HCEC 1CT (cell line): ENCODE results near the gene SLC22A14.
A peak's percentile ranks its signal among the peaks of the same experiment; 100 is the strongest.
"Not testable (repeated sequence)": the region's sequence is repeated elsewhere in the genome, so short reads cannot be mapped to it uniquely, and the experiment has no call there.

Experiments used
- DNase-seq: peaks from one replicate; pipeline ENCODE4 v3.0.0-alpha.2; 2017

Gene SLC22A14

GRCh38 chr3:38314764-38315487 is 32.8 kb downstream of the SLC22A14 start:
- DNase-seq: no peak

GRCh38 chr3:38315488-38316230 is 33.6 kb downstream of the SLC22A14 start:
- no peak for DNase-seq

GRCh38 chr3:38316356-38317191 is 34.5 kb downstream of the SLC22A14 start:
- no peak for DNase-seq

GRCh38 chr3:38317192-38317759 is 35.2 kb downstream of the SLC22A14 start:
- no peak for DNase-seq

- DNase-seq: no peak
These were observed 36.9 kb downstream of the SLC22A14 start for GRCh38 chr3:38318766-38319671.

- DNase-seq: not testable (repeated sequence)
These were observed 38.5 kb downstream of the SLC22A14 start for GRCh38 chr3:38320638-38321037.

- DNase-seq: no peak
These were observed 41.0 kb downstream of the SLC22A14 start for GRCh38 chr3:38323060-38323459.

- DNase-seq: no peak
These were observed 43.2 kb downstream of the SLC22A14 start for GRCh38 chr3:38325256-38325655.

- DNase-seq: peak; percentile 66
These were observed 45.4 kb downstream of the SLC22A14 start for GRCh38 chr3:38327335-38328009.

GRCh38 chr3:38331257-38332022 is 49.3 kb downstream of the SLC22A14 start:
- DNase-seq: no peak

GRCh38 chr3:38332201-38332600 is 50.1 kb downstream of the SLC22A14 start:
- no peak for DNase-seq

GRCh38 chr3:38334142-38335055 is 52.3 kb downstream of the SLC22A14 start:
- DNase-seq: peak; percentile 56

- DNase-seq: no peak
These were observed 53.2 kb downstream of the SLC22A14 start for GRCh38 chr3:38335263-38335662.

- DNase-seq: no peak
These were observed 55.6 kb downstream of the SLC22A14 start for GRCh38 chr3:38337703-38338102.

GRCh38 chr3:38343797-38344594 is 61.9 kb downstream of the SLC22A14 start:
- no peak for DNase-seq

GRCh38 chr3:38345879-38346586 is 63.9 kb downstream of the SLC22A14 start:
- DNase-seq: no peak

- peak; percentile 84 for DNase-seq
These were observed 64.7 kb downstream of the SLC22A14 start, which contains the start of gene XYLB for GRCh38 chr3:38346587-38347410. XYLB (plus strand) TSS chr3:38346785; CDS start chr3:38346869, 84 bp downstream.
